Neural progenitor cell (in vitro differentiated cells): ENCODE results near the gene ITGAD. TPM values are rescaled to one million over a fixed set of nuclear protein-coding genes. Genes with fewer than 3 reads are reported as not detected.

Experiments used
- DNase-seq: peaks from one replicate; pipeline ENCODE4 v3.0.0-alpha.2; 2016; ENCODE audit warnings: low spot score
- H2AFZ ChIP-seq: fragments of 200-600 bp; sonication (generic); replicated peaks from 2 replicates; pipeline ENCODE4 v1.6.1; 2016; ENCODE audit warnings: antibody characterized with exemption
- H3F3A ChIP-seq: fragments of 200-600 bp; sonication (generic); 2 replicates; pipeline ENCODE4 v1.6.1; 2016; ENCODE audit warnings: antibody characterized with exemption, low read depth
- H3K27ac ChIP-seq: fragments of 200-600 bp; sonication (generic); 2 replicates; pipeline ENCODE4 v1.5.1; 2016; ENCODE audit warnings: mild to moderate bottlenecking
- H3K27me3 ChIP-seq: fragments of 200-600 bp; sonication (generic); 2 replicates; pipeline ENCODE4 v1.6.1; 2016; ENCODE audit warnings: mild to moderate bottlenecking, moderate library complexity
- H3K36me3 ChIP-seq: fragments of 200-600 bp; sonication (generic); 2 replicates; pipeline ENCODE4 v1.5.1; 2016
- H3K4me1 ChIP-seq: fragments of 200-600 bp; sonication (generic); 2 replicates; pipeline ENCODE4 v1.6.1; 2016; ENCODE audit warnings: mixed run types
- H3K4me2 ChIP-seq: fragments of 200-600 bp; sonication (generic); 2 replicates; pipeline ENCODE4 v1.6.1; 2016
- H3K4me3 ChIP-seq: fragments of 200-600 bp; sonication (generic); 2 replicates; pipeline ENCODE4 v1.5.1; 2016
- H3K79me2 ChIP-seq: fragments of 200-600 bp; sonication (generic); 2 replicates; pipeline ENCODE4 v1.6.1; 2016; ENCODE audit warnings: low read depth
- H3K9ac ChIP-seq: fragments of 200-600 bp; sonication (generic); 2 replicates; pipeline ENCODE4 v1.6.1; 2016
- H3K9me3 ChIP-seq: fragments of 200-600 bp; sonication (generic); 2 replicates; pipeline ENCODE4 v1.5.1; 2016; ENCODE audit warnings: low read depth
- H4K20me1 ChIP-seq: fragments of 200-600 bp; sonication (generic); 2 replicates; pipeline ENCODE4 v1.6.1; 2016; ENCODE audit warnings: low read depth
- H3K27ac Mint-ChIP-seq: 3 replicates; pipeline ENCODE4 v1.8.0; 2021; ENCODE audit warnings: mixed read lengths
- H3K27me3 Mint-ChIP-seq: 2 replicates; pipeline ENCODE4 v1.8.0; 2022; ENCODE audit warnings: low read depth, mild to moderate bottlenecking, inconsistent platforms, moderate library complexity, mixed read lengths; ENCODE audit not compliant: insufficient read depth
- H3K36me3 Mint-ChIP-seq: 3 replicates; pipeline ENCODE4 v1.8.0; 2021; ENCODE audit warnings: mixed read lengths
- H3K4me1 Mint-ChIP-seq: 3 replicates; pipeline ENCODE4 v1.8.0; 2021; ENCODE audit warnings: mixed read lengths
- H3K4me3 Mint-ChIP-seq: 3 replicates; pipeline ENCODE4 v1.8.0; 2021; ENCODE audit warnings: mild to moderate bottlenecking, moderate library complexity, mixed read lengths
- H3K9me3 Mint-ChIP-seq: 3 replicates; pipeline ENCODE4 v1.8.0; 2020; ENCODE audit warnings: mixed read lengths
- CTCF ChIP-seq: fragments of 200-600 bp; sonication (generic); IDR thresholded peaks from 2 replicates; pipeline ENCODE4 v1.5.1; 2017; ENCODE audit warnings: antibody characterized with exemption, mild to moderate bottlenecking
- EZH2 ChIP-seq: fragments of 200-600 bp; sonication (generic); IDR thresholded peaks from 2 replicates; pipeline ENCODE4 v1.6.1; 2017; ENCODE audit warnings: antibody characterized with exemption, mild to moderate bottlenecking, moderate library complexity
- EZH2phosphoT487 ChIP-seq: fragments of 200-600 bp; sonication (generic); IDR thresholded peaks from 2 replicates; pipeline ENCODE4 v1.6.1; 2017; ENCODE audit warnings: antibody characterized with exemption
- total RNA-seq: library from RNA; depleted of rRNA; stranded (reverse); fragments of >200 nt; gene quantifications from 2 replicates; pipeline ENCODE4 v1.2.3, GENCODE V29; 2015; ENCODE audit warnings: low replicate concordance

Gene ITGAD
- total RNA-seq, 1 donor from 2014 or later: not detected

- Histone ChIP-seq H3F3A (no peaks in the 10 kb centered on the region), H3K4me3 (no peak overlapping the region), H3K4me1 (no peaks in the 10 kb centered on the region), H3K27me3 (no peaks in the 10 kb centered on the region), H3K27ac (no peak overlapping the region), H2AFZ (no peak overlapping the region), H3K9me3 (no peaks in the 10 kb centered on the region), H3K36me3 (no peaks in the 10 kb centered on the region), H3K79me2 (no peaks in the 10 kb centered on the region), H4K20me1 (no peaks in the 10 kb centered on the region), H3K4me2 (no peak overlapping the region), H3K9ac (no peak overlapping the region)
- DNase-seq: no peak
- peaks cover 7% of the 10 kb centered on the region for H3K4me1 Mint-ChIP-seq
- H3K4me3 Mint-ChIP-seq: no peak overlapping the region
- TF ChIP-seq EZH2phosphoT487 (no peak), EZH2 (no peak), CTCF (no peak)
- peaks cover 3% of the 10 kb centered on the region for H3K9me3 Mint-ChIP-seq
- H3K27me3 Mint-ChIP-seq: peaks cover 14% of the 10 kb centered on the region
- no peaks in the 10 kb centered on the region for H3K36me3 Mint-ChIP-seq
- H3K27ac Mint-ChIP-seq: no peak overlapping the region
Measured at GRCh38 chr16:31348579-31348978, 44.6 kb upstream of the ITGAD start.

- no peak for DNase-seq
- H3K27me3 Mint-ChIP-seq: peaks cover 16% of the 10 kb centered on the region
- Histone ChIP-seq H3K4me3 (no peak overlapping the region), H3K27me3 (no peaks in the 10 kb centered on the region), H3K4me1 (no peaks in the 10 kb centered on the region), H4K20me1 (no peaks in the 10 kb centered on the region), H2AFZ (no peak overlapping the region), H3K36me3 (no peaks in the 10 kb centered on the region), H3K9me3 (no peaks in the 10 kb centered on the region), H3K9ac (no peak overlapping the region), H3F3A (no peaks in the 10 kb centered on the region), H3K79me2 (no peaks in the 10 kb centered on the region), H3K4me2 (no peak overlapping the region), H3K27ac (no peak overlapping the region)
- H3K9me3 Mint-ChIP-seq: peaks cover 3% of the 10 kb centered on the region
- no peak overlapping the region for H3K27ac Mint-ChIP-seq
- no peaks in the 10 kb centered on the region for H3K36me3 Mint-ChIP-seq
- H3K4me1 Mint-ChIP-seq: peaks cover 7% of the 10 kb centered on the region
- H3K4me3 Mint-ChIP-seq: no peak overlapping the region
- TF ChIP-seq CTCF: no peak
- TF ChIP-seq EZH2phosphoT487: no peak
- TF ChIP-seq EZH2: no peak
Measured at GRCh38 chr16:31350275-31351005, 42.7 kb upstream of the ITGAD start.

- DNase-seq: no peak
- no peaks in the 10 kb centered on the region for H3K36me3 ChIP-seq
- no peak overlapping the region for H3K4me2 ChIP-seq
- H4K20me1 ChIP-seq: no peaks in the 10 kb centered on the region
- no peak overlapping the region for H3K9ac ChIP-seq
- Mint-ChIP-seq H3K9me3 (peaks cover 3% of the 10 kb centered on the region), H3K4me1 (peaks cover 7% of the 10 kb centered on the region), H3K27ac (no peak overlapping the region), H3K4me3 (no peak overlapping the region), H3K27me3 (peaks cover 16% of the 10 kb centered on the region), H3K36me3 (no peaks in the 10 kb centered on the region)
- H3K9me3 ChIP-seq: no peaks in the 10 kb centered on the region
- no peaks in the 10 kb centered on the region for H3K27me3 ChIP-seq
- TF ChIP-seq EZH2phosphoT487: no peak
- no peak overlapping the region for H3K27ac ChIP-seq
- H3K79me2 ChIP-seq: no peaks in the 10 kb centered on the region
- H3K4me3 ChIP-seq: no peak overlapping the region
- no peaks in the 10 kb centered on the region for H3F3A ChIP-seq
- H3K4me1 ChIP-seq: no peaks in the 10 kb centered on the region
- no peak overlapping the region for H2AFZ ChIP-seq
Measured at GRCh38 chr16:31351246-31351941, 41.7 kb upstream of the ITGAD start.

- Histone ChIP-seq H3K79me2 (no peaks in the 10 kb centered on the region), H3K4me3 (no peak overlapping the region), H2AFZ (no peak overlapping the region), H3K4me1 (no peaks in the 10 kb centered on the region), H3K9me3 (no peaks in the 10 kb centered on the region), H4K20me1 (no peaks in the 10 kb centered on the region), H3K27ac (no peak overlapping the region), H3K27me3 (no peaks in the 10 kb centered on the region), H3F3A (no peaks in the 10 kb centered on the region), H3K36me3 (no peaks in the 10 kb centered on the region), H3K9ac (no peak overlapping the region), H3K4me2 (no peak overlapping the region)
- TF ChIP-seq CTCF (no peak), EZH2phosphoT487 (no peak), EZH2 (no peak)
- peaks cover 7% of the 10 kb centered on the region for H3K4me1 Mint-ChIP-seq
- no peak overlapping the region for H3K27ac Mint-ChIP-seq
- H3K9me3 Mint-ChIP-seq: peaks cover 3% of the 10 kb centered on the region
- H3K4me3 Mint-ChIP-seq: no peak overlapping the region
- peaks cover 16% of the 10 kb centered on the region for H3K27me3 Mint-ChIP-seq
- no peaks in the 10 kb centered on the region for H3K36me3 Mint-ChIP-seq
- no peak for DNase-seq
Measured at GRCh38 chr16:31351942-31352325, 41.2 kb upstream of the ITGAD start.
